Smooth muscle cell (in vitro differentiated cells): ENCODE results near the gene ACTN4. TPM values are rescaled to one million over a fixed set of nuclear protein-coding genes. Genes with fewer than 3 reads are reported as not detected.
"Not testable (repeated sequence)": the region's sequence is repeated elsewhere in the genome, so short reads cannot be mapped to it uniquely, and the experiment has no call there.

Experiments used
- DNase-seq: peaks from one replicate; lab custom pipeline; 2025; ENCODE audit not compliant: unreplicated experiment; lab: John Stamatoyannopoulos, UW
- H2AFZ ChIP-seq: fragments of 200-600 bp; sonication (generic); 2 replicates; pipeline ENCODE4 v1.6.0; 2016; ENCODE audit warnings: antibody characterized with exemption, low read depth, mild to moderate bottlenecking
- H3F3A ChIP-seq: fragments of 200-600 bp; sonication (generic); 2 replicates; pipeline ENCODE4 v1.6.0; 2017; ENCODE audit warnings: antibody characterized with exemption, low read depth
- H3K27ac ChIP-seq: fragments of 200-600 bp; sonication (generic); 2 replicates; pipeline ENCODE4 v1.5.1; 2016; ENCODE audit warnings: low read depth, mild to moderate bottlenecking
- H3K27me3 ChIP-seq: fragments of 200-600 bp; sonication (generic); 2 replicates; pipeline ENCODE4 v1.6.1; 2016; ENCODE audit warnings: low read depth, mild to moderate bottlenecking
- H3K36me3 ChIP-seq: fragments of 200-600 bp; sonication (generic); 2 replicates; pipeline ENCODE4 v1.5.1; 2016; ENCODE audit warnings: low read depth
- H3K4me1 ChIP-seq: fragments of 200-600 bp; sonication (generic); 2 replicates; pipeline ENCODE4 v1.5.1; 2016; ENCODE audit warnings: low read depth
- H3K4me2 ChIP-seq: fragments of 200-600 bp; sonication (generic); 2 replicates; pipeline ENCODE4 v1.6.0; 2016; ENCODE audit warnings: mild to moderate bottlenecking
- H3K4me3 ChIP-seq: fragments of 200-600 bp; sonication (generic); 2 replicates; pipeline ENCODE4 v1.5.1; 2016; ENCODE audit warnings: mild to moderate bottlenecking
- H3K79me2 ChIP-seq: fragments of 200-600 bp; sonication (generic); 2 replicates; pipeline ENCODE4 v1.6.0; 2016; ENCODE audit warnings: low read depth, mild to moderate bottlenecking
- H3K9ac ChIP-seq: fragments of 200-600 bp; sonication (generic); 2 replicates; pipeline ENCODE4 v1.6.0; 2016; ENCODE audit warnings: low read depth
- H3K9me3 ChIP-seq: fragments of 200-600 bp; sonication (generic); replicated peaks from 2 replicates; pipeline ENCODE4 v1.5.1; 2016; ENCODE audit warnings: low read depth
- H4K20me1 ChIP-seq: fragments of 200-600 bp; sonication (generic); 2 replicates; pipeline ENCODE4 v1.6.0; 2016; ENCODE audit warnings: low read depth
- WGBS: methylation state at CpG from one replicate; pipeline ENCODE4 v1.1.7; 2016; ENCODE audit warnings: low lambda C conversion rate; 5-methylcytosine and 5-hydroxymethylcytosine counted together
- polyA plus RNA-seq: library from polyadenylated mRNA; unstranded; fragments of >200 nt; fragmentation: Nextera tagmentation; extraction: Ambion mirVana; gene quantifications from 2 replicates; pipeline ENCODE4 v1.2.1, GENCODE V29; 2016
- total RNA-seq: library from RNA; depleted of rRNA; stranded (reverse); fragments of >200 nt; gene quantifications from 2 replicates; pipeline ENCODE4 v1.2.3, GENCODE V29; 2014
- TF ChIP-seq, protein P1 (sequence below): fragments of 200-600 bp; sonication (generic); IDR thresholded peaks from 2 replicates; pipeline ENCODE4 v1.5.1; 2017; ENCODE audit warnings: borderline replicate concordance, mild to moderate bottlenecking, antibody characterized with exemption; ENCODE audit not compliant: insufficient read depth, poor library complexity, severe bottlenecking

ACTN4 gene
- total and polyA plus RNA-seq, 2 experiments from 2014 or later, result 53.8 to 311 TPM

DNA sequence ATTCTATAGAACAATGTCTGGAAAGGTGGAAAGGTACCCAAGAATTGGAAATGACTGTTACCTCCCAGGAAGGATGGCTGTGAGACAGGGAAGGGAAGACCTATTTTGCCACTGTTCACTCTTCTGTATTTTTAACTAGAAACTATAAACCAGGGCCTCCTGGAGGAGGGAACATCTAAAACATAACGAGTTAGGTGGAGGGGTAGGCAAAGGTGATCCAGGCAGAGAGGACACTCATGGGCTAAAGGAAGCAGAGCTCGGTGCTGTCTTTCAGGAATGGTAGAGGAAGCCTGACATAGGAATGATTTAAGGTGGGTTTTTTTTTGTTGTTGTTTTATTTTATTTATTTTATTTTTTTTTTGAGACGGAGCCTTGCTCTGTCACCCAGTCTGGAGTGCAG, 22.6 kb upstream of the ACTN4 start:
- Histone ChIP-seq H3K9ac (no peak overlapping the region), H3K4me1 (peaks cover 3% of the 10 kb centered on the region), H3K79me2 (peaks cover 17% of the 10 kb centered on the region), H3F3A (no peaks in the 10 kb centered on the region), H3K4me3 (no peak overlapping the region), H3K27ac (no peak overlapping the region), H3K9me3 (no peaks in the 10 kb centered on the region), H3K36me3 (no peaks in the 10 kb centered on the region), H4K20me1 (no peaks in the 10 kb centered on the region), H2AFZ (no peak overlapping the region), H3K4me2 (no peak overlapping the region), H3K27me3 (no peaks in the 10 kb centered on the region)
- DNase-seq, result no peak
- 98% methylated on average over 3 of the region's 3 CpGs for WGBS
- TF ChIP-seq, protein P1, sequence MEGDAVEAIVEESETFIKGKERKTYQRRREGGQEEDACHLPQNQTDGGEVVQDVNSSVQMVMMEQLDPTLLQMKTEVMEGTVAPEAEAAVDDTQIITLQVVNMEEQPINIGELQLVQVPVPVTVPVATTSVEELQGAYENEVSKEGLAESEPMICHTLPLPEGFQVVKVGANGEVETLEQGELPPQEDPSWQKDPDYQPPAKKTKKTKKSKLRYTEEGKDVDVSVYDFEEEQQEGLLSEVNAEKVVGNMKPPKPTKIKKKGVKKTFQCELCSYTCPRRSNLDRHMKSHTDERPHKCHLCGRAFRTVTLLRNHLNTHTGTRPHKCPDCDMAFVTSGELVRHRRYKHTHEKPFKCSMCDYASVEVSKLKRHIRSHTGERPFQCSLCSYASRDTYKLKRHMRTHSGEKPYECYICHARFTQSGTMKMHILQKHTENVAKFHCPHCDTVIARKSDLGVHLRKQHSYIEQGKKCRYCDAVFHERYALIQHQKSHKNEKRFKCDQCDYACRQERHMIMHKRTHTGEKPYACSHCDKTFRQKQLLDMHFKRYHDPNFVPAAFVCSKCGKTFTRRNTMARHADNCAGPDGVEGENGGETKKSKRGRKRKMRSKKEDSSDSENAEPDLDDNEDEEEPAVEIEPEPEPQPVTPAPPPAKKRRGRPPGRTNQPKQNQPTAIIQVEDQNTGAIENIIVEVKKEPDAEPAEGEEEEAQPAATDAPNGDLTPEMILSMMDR, result no peak

DNA sequence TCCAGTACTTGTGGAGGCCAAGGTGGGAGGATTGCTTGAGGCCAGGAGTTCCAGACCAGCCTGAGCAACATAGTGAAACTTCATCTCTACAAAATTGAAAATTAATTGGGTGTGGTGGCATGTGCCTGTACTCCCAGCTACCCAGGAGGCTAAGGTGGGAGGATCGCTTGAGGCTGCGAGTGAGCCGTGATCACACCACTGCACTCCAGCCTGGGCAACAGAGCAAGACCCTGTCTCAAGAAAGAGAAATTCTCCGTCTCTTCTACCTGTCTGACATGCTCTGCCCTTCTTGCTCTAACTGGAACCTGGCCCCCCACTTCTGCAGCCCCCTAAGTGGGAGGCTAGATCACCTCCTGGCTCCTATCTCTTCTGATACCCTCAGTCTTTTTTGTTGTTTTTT, 21.0 kb upstream of the ACTN4 start:
- no peak overlapping the region for H2AFZ ChIP-seq
- DNase-seq, result no peak
- H4K20me1 ChIP-seq, result no peaks in the 10 kb centered on the region
- H3K9me3 ChIP-seq, result no peaks in the 10 kb centered on the region
- no peak overlapping the region for H3K27ac ChIP-seq
- no peak overlapping the region for H3K9ac ChIP-seq
- H3K4me1 ChIP-seq, result no peaks in the 10 kb centered on the region
- TF ChIP-seq, protein P1, result no peak
- H3K79me2 ChIP-seq, result peaks cover 3% of the 10 kb centered on the region
- no peaks in the 10 kb centered on the region for H3K27me3 ChIP-seq
- no peak overlapping the region for H3K4me3 ChIP-seq
- H3F3A ChIP-seq, result no peaks in the 10 kb centered on the region
- 98% methylated on average over 4 of the region's 4 CpGs for WGBS
- no peak overlapping the region for H3K4me2 ChIP-seq
- H3K36me3 ChIP-seq, result no peaks in the 10 kb centered on the region

DNA sequence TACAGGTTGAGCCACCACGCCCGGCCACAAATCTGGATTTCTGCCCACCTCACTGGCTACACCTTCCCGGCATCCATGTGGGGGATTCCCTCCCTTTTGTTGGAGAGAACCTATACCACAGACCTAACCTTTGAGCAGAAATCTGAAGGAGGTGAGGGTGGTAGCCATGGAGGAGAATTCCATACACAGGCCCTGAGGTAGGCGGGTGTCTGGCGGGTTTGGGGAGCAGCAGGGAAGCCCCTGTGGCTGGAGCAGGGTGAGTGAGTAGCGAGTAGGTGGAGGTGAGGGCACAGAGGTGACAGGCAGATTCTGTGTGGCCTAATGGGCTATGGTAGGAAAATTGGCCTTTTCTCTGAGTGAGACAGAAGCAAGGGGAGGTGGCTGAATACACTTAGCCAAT, 17.9 kb upstream of the ACTN4 start:
- no peaks in the 10 kb centered on the region for H3K9me3 ChIP-seq
- no peaks in the 10 kb centered on the region for H3K4me1 ChIP-seq
- no peaks in the 10 kb centered on the region for H3K79me2 ChIP-seq
- no peak overlapping the region for H3K4me2 ChIP-seq
- no peak overlapping the region for H3K9ac ChIP-seq
- H3K27ac ChIP-seq, result no peak overlapping the region
- no peak overlapping the region for H3K4me3 ChIP-seq
- no peaks in the 10 kb centered on the region for H3K36me3 ChIP-seq
- H3F3A ChIP-seq, result no peaks in the 10 kb centered on the region
- H3K27me3 ChIP-seq, result no peaks in the 10 kb centered on the region
- DNase-seq, result no peak
- H4K20me1 ChIP-seq, result no peaks in the 10 kb centered on the region
- no peak overlapping the region for H2AFZ ChIP-seq
- TF ChIP-seq, protein P1, result no peak
- 99% methylated on average over 6 of the region's 6 CpGs for WGBS

DNA sequence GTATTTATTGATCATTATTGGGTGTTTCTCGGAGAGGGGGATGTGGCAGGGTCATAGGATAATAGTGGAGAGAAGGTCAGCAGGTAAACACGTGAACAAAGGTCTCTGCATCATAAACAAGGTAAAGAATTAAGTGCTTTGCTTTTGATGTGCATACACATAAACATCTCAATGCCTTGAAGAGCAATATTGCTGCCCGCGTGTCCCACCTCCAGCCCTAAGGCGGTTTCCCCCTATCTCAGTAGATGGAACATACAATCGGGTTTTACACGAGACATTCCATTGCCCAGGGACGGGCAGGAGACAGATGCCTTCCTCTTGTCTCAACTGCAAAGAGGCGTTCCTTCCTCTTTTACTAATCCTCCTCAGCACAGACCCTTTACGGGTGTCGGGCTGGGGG, 16.1 kb upstream of the ACTN4 start:
- H2AFZ ChIP-seq, H3K4me3 ChIP-seq, H3K9ac ChIP-seq, H3K27ac ChIP-seq, DNase-seq, H3K4me1 ChIP-seq, H3K4me2 ChIP-seq, H4K20me1 ChIP-seq, H3F3A ChIP-seq, H3K36me3 ChIP-seq, H3K9me3 ChIP-seq, H3K79me2 ChIP-seq, H3K27me3 ChIP-seq: not testable (repeated sequence)
- 75% methylated on average over 10 of the region's 11 CpGs for WGBS

DNA sequence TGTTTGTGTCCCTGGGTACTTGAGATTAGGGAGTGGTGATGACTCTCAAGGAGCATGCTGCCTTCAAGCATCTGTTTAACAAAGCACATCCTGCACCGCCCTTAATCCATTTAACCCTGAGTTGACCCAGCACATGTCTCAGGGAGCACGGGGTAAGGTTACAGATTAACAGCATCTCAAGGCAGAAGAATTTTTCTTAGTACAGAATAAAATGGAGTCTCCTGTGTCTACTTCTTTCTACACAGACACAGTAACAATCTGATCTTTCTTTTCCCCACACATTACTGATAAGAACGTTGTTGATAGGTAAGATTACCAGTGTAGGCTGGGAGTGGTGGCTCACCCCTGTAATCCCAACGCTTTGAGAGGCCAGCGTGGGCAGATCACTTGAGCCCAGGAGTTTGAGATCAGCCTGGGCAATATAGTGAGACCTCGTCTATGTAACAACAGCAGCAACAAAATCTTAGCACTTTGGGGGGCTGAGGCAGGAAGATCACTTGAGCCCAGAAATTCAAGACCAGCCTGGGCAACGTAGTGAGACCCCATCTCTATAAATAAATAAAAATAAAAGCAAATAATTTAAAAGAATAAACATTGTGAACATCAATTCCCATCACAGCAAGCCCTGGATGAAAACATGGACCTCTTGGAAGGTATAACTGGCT, 15.5 kb upstream of the ACTN4 start:
- not testable (repeated sequence) for H2AFZ ChIP-seq, H3K36me3 ChIP-seq, H4K20me1 ChIP-seq, H3K9ac ChIP-seq, H3K27ac ChIP-seq, H3K27me3 ChIP-seq, H3K4me2 ChIP-seq, H3K79me2 ChIP-seq, H3K9me3 ChIP-seq, H3K4me3 ChIP-seq, H3K4me1 ChIP-seq, H3F3A ChIP-seq, DNase-seq
- 82% methylated on average over 7 of the region's 7 CpGs for WGBS
